ENCODE data around the gene UNC5CL.

UNC5CL gene

GRCh38 chr6:41027241-41027640 is 11.8 kb downstream of the UNC5CL start:
- H3K79me2 ChIP-seq (ENCODE audit: control insufficient read depth, insufficient read depth, low read length, poor library complexity), result peaks cover 4% of the 10 kb centered on the region

GRCh38 chr6:41025966-41026530 is 13.0 kb downstream of the UNC5CL start:
- no peak for DNase-seq
- H2BK120ac ChIP-seq (ENCODE audit: insufficient read depth, low read length, poor library complexity), result no peak overlapping the region

More at GRCh38 chr6:41027241-41027640, 11.8 kb downstream of the UNC5CL start:
- Histone ChIP-seq H2BK5ac (ENCODE audit: low read depth, low read length, poor library complexity) (no peak overlapping the region), H3K4ac (ENCODE audit: low read depth, low read length) (no peak overlapping the region), H3K4me3 (ENCODE audit: low read depth, low read length) (no peak overlapping the region), H3K9ac (ENCODE audit: low read length) (no peak overlapping the region), H2BK120ac (ENCODE audit: insufficient read depth, low read length, poor library complexity) (no peak overlapping the region), H3K4me2 (ENCODE audit: low read length) (peak overlapping the region; percentile 77), H4K8ac (ENCODE audit: low read depth, low read length) (peak overlapping the region; percentile 75), H3K36me3 (ENCODE audit: control insufficient read depth in 1 of 2, insufficient read depth in 2 of 2, low read length in 2 of 2) (no peaks in the 10 kb centered on the region), H2BK12ac (ENCODE audit: low read length) (no peak overlapping the region), H2AK5ac (ENCODE audit: low read length) (peak overlapping the region; percentile 33), H3K9me3 (ENCODE audit: insufficient read depth, low read depth, low read length) (no peaks in the 10 kb centered on the region), H3K18ac (ENCODE audit: low read length) (peak overlapping the region; percentile 3), H3K14ac (ENCODE audit: low read length) (no peak overlapping the region), H3K23ac (ENCODE audit: low read length) (no peak overlapping the region), H2AFZ (ENCODE audit: insufficient read depth, low read length, poor library complexity) (peak overlapping the region; percentile 80), H3K4me1 (ENCODE audit: control insufficient read depth in 1 of 2, insufficient read depth in 2 of 2, low read length in 2 of 2) (peaks cover 5 to 9% of the 10 kb centered on the region in 2 experiments), H3K27me3 (ENCODE audit: insufficient read depth, low read length) (no peaks in the 10 kb centered on the region), H4K91ac (ENCODE audit: low read depth, low read length) (no peak overlapping the region), H4K12ac (ENCODE audit: low read depth, low read length) (peak overlapping the region; percentile 56), H3K27ac (ENCODE audit: low read depth, low read length) (no peak overlapping the region), H3K79me1 (ENCODE audit: low read length) (peaks cover 5% of the 10 kb centered on the region)
- WGBS (ENCODE audit: extremely low coverage, insufficient coverage, insufficient read length), result no CpG with 5 or more reads among the region's 4 CpGs
- DNase-seq, result no peak

GRCh38 chr6:41023114-41023513 is 15.9 kb downstream of the UNC5CL start:
- no CpG with 5 or more reads among the region's 3 CpGs for WGBS (ENCODE audit: extremely low coverage, insufficient coverage, insufficient read length)
- H3K4ac ChIP-seq (ENCODE audit: low read depth, low read length), result no peak overlapping the region
- no peak overlapping the region for H2AK5ac ChIP-seq (ENCODE audit: low read length)
- H3K18ac ChIP-seq (ENCODE audit: low read length), result no peak overlapping the region
- H3K27me3 ChIP-seq (ENCODE audit: insufficient read depth, low read length), result no peaks in the 10 kb centered on the region
- H3K36me3 ChIP-seq (ENCODE audit: control insufficient read depth in 1 of 2, insufficient read depth in 2 of 2, low read length in 2 of 2), result no peaks in the 10 kb centered on the region
- H3K9ac ChIP-seq (ENCODE audit: low read length), result no peak overlapping the region
- no peak overlapping the region for H2BK120ac ChIP-seq (ENCODE audit: insufficient read depth, low read length, poor library complexity)
- H2AFZ ChIP-seq (ENCODE audit: insufficient read depth, low read length, poor library complexity), result no peak overlapping the region
- no peak overlapping the region for H3K4me2 ChIP-seq (ENCODE audit: low read length)
- H3K4me1 ChIP-seq (ENCODE audit: control insufficient read depth in 1 of 2, insufficient read depth in 2 of 2, low read length in 2 of 2), result peaks cover under 1% of the 10 kb centered on the region in 2 experiments
- no peaks in the 10 kb centered on the region for H3K9me3 ChIP-seq (ENCODE audit: insufficient read depth, low read depth, low read length)
- peaks cover under 1% of the 10 kb centered on the region for H3K79me2 ChIP-seq (ENCODE audit: control insufficient read depth, insufficient read depth, low read length, poor library complexity)
- no peak overlapping the region for H3K23ac ChIP-seq (ENCODE audit: low read length)
- no peak overlapping the region for H3K4me3 ChIP-seq (ENCODE audit: low read depth, low read length)
- no peak for DNase-seq
- H2BK12ac ChIP-seq (ENCODE audit: low read length), result no peak overlapping the region
- no peak overlapping the region for H3K27ac ChIP-seq (ENCODE audit: low read depth, low read length)
- H2BK5ac ChIP-seq (ENCODE audit: low read depth, low read length, poor library complexity), result no peak overlapping the region
- no peak overlapping the region for H4K91ac ChIP-seq (ENCODE audit: low read depth, low read length)
- no peak overlapping the region for H3K14ac ChIP-seq (ENCODE audit: low read length)
- no peak overlapping the region for H4K8ac ChIP-seq (ENCODE audit: low read depth, low read length)
- H4K12ac ChIP-seq (ENCODE audit: low read depth, low read length), result no peak overlapping the region
- H3K79me1 ChIP-seq (ENCODE audit: low read length), result peaks cover 1% of the 10 kb centered on the region

More at GRCh38 chr6:41025966-41026530, 13.0 kb downstream of the UNC5CL start:
- H4K91ac ChIP-seq (ENCODE audit: low read depth, low read length), result no peak overlapping the region
- H3K18ac ChIP-seq (ENCODE audit: low read length), result no peak overlapping the region
- WGBS (ENCODE audit: extremely low coverage, insufficient coverage, insufficient read length), result no CpG with 5 or more reads among the region's 3 CpGs
- no peak overlapping the region for H3K14ac ChIP-seq (ENCODE audit: low read length)
- no peak overlapping the region for H3K27ac ChIP-seq (ENCODE audit: low read depth, low read length)
- no peak overlapping the region for H3K4me2 ChIP-seq (ENCODE audit: low read length)
- no peaks in the 10 kb centered on the region for H3K27me3 ChIP-seq (ENCODE audit: insufficient read depth, low read length)
- no peak overlapping the region for H4K8ac ChIP-seq (ENCODE audit: low read depth, low read length)
- no peak overlapping the region for H3K4me3 ChIP-seq (ENCODE audit: low read depth, low read length)
- H3K36me3 ChIP-seq (ENCODE audit: control insufficient read depth in 1 of 2, insufficient read depth in 2 of 2, low read length in 2 of 2), result no peaks in the 10 kb centered on the region
- H3K9me3 ChIP-seq (ENCODE audit: insufficient read depth, low read depth, low read length), result no peaks in the 10 kb centered on the region
- no peak overlapping the region for H2AFZ ChIP-seq (ENCODE audit: insufficient read depth, low read length, poor library complexity)
- peaks cover 5 to 9% of the 10 kb centered on the region in 2 experiments for H3K4me1 ChIP-seq (ENCODE audit: control insufficient read depth in 1 of 2, insufficient read depth in 2 of 2, low read length in 2 of 2)
- peaks cover 4% of the 10 kb centered on the region for H3K79me2 ChIP-seq (ENCODE audit: control insufficient read depth, insufficient read depth, low read length, poor library complexity)
- H3K4ac ChIP-seq (ENCODE audit: low read depth, low read length), result no peak overlapping the region
- no peak overlapping the region for H4K12ac ChIP-seq (ENCODE audit: low read depth, low read length)
- H2BK5ac ChIP-seq (ENCODE audit: low read depth, low read length, poor library complexity), result no peak overlapping the region
- H2AK5ac ChIP-seq (ENCODE audit: low read length), result no peak overlapping the region
- peaks cover 5% of the 10 kb centered on the region for H3K79me1 ChIP-seq (ENCODE audit: low read length)
- no peak overlapping the region for H2BK12ac ChIP-seq (ENCODE audit: low read length)
- H3K9ac ChIP-seq (ENCODE audit: low read length), result no peak overlapping the region
- no peak overlapping the region for H3K23ac ChIP-seq (ENCODE audit: low read length)

- H3K79me1 ChIP-seq (ENCODE audit: low read length), result no peaks in the 10 kb centered on the region
- H3K4me2 ChIP-seq (ENCODE audit: low read length), result no peak overlapping the region
- H3K9ac ChIP-seq (ENCODE audit: low read length), result no peak overlapping the region
- H2BK12ac ChIP-seq (ENCODE audit: low read length), result no peak overlapping the region
- no peak overlapping the region for H4K8ac ChIP-seq (ENCODE audit: low read depth, low read length)
- no peak overlapping the region for H3K23ac ChIP-seq (ENCODE audit: low read length)
- H3K27me3 ChIP-seq (ENCODE audit: insufficient read depth, low read length), result no peaks in the 10 kb centered on the region
- H4K12ac ChIP-seq (ENCODE audit: low read depth, low read length), result no peak overlapping the region
- no peaks in the 10 kb centered on the region for H3K36me3 ChIP-seq (ENCODE audit: control insufficient read depth in 1 of 2, insufficient read depth in 2 of 2, low read length in 2 of 2)
- H2BK120ac ChIP-seq (ENCODE audit: insufficient read depth, low read length, poor library complexity), result no peak overlapping the region
- H3K79me2 ChIP-seq (ENCODE audit: control insufficient read depth, insufficient read depth, low read length, poor library complexity), result no peaks in the 10 kb centered on the region
- H3K9me3 ChIP-seq (ENCODE audit: insufficient read depth, low read depth, low read length), result no peaks in the 10 kb centered on the region
- no peak overlapping the region for H2AK5ac ChIP-seq (ENCODE audit: low read length)
- H2BK5ac ChIP-seq (ENCODE audit: low read depth, low read length, poor library complexity), result no peak overlapping the region
- no peak overlapping the region for H3K18ac ChIP-seq (ENCODE audit: low read length)
- H3K4me1 ChIP-seq (ENCODE audit: control insufficient read depth in 1 of 2, insufficient read depth in 2 of 2, low read length in 2 of 2), result no peaks in the 10 kb centered on the region
- H4K91ac ChIP-seq (ENCODE audit: low read depth, low read length), result no peak overlapping the region
- DNase-seq, result peak in 1 of 2 donors; percentile 40
- no peak overlapping the region for H3K4me3 ChIP-seq (ENCODE audit: low read depth, low read length)
- H3K4ac ChIP-seq (ENCODE audit: low read depth, low read length), result no peak overlapping the region
- H3K14ac ChIP-seq (ENCODE audit: low read length), result no peak overlapping the region
- no peak overlapping the region for H2AFZ ChIP-seq (ENCODE audit: insufficient read depth, low read length, poor library complexity)
- no peak overlapping the region for H3K27ac ChIP-seq (ENCODE audit: low read depth, low read length)
Observed at GRCh38 chr6:41022294-41022693, 16.7 kb downstream of the UNC5CL start.

Measured in trophoblast cell (in vitro differentiated cells and primary cell).